Ishikawa (cell line): ENCODE data around the gene NOXA1.

Experiments used
- CEBPB ChIP-seq: IDR thresholded peaks from 2 replicates; pipeline ENCODE4 v1.6.1; 2012
- CREB1 ChIP-seq: IDR thresholded peaks from 2 replicates; pipeline ENCODE4 v1.6.1; 2012; ENCODE audit warnings: low read depth
- EGR1 ChIP-seq: IDR thresholded peaks from 2 replicates; pipeline ENCODE4 v1.6.1; 2012
- EP300 ChIP-seq: IDR thresholded peaks from 2 replicates; pipeline ENCODE4 v1.6.1; 2012; ENCODE audit warnings: borderline replicate concordance
- FOXM1 ChIP-seq: IDR thresholded peaks from 2 replicates; pipeline ENCODE4 v1.6.1; 2012; ENCODE audit warnings: low read depth, borderline replicate concordance
- MAX ChIP-seq: IDR thresholded peaks from 2 replicates; pipeline ENCODE4 v1.6.1; 2012
- NFIC ChIP-seq: IDR thresholded peaks from 2 replicates; pipeline ENCODE4 v1.6.1; 2012
- REST ChIP-seq: IDR thresholded peaks from 2 replicates; pipeline ENCODE4 v1.6.1; 2012; ENCODE audit warnings: low read depth, mild to moderate bottlenecking
- TAF1 ChIP-seq: IDR thresholded peaks from 2 replicates; pipeline ENCODE4 v1.6.1; 2012; ENCODE audit warnings: low read depth, mild to moderate bottlenecking
- TCF12 ChIP-seq: IDR thresholded peaks from 2 replicates; pipeline ENCODE4 v1.6.1; 2012; ENCODE audit warnings: low read depth
- YY1 ChIP-seq: IDR thresholded peaks from 2 replicates; pipeline ENCODE4 v1.6.1; 2012; ENCODE audit warnings: low read depth
- ZBTB7A ChIP-seq: IDR thresholded peaks from 2 replicates; pipeline ENCODE4 v1.6.1; 2012; ENCODE audit warnings: low read depth

GRCh38 chr9:137444106-137444790, 21.1 kb downstream of the NOXA1 start:
- TF ChIP-seq EP300 (no peak), MAX (no peak), TAF1 (no peak), EGR1 (no peak), REST (no peak), FOXM1 (no peak), CEBPB (no peak), TCF12 (no peak), NFIC (no peak), ZBTB7A (no peak), CREB1 (no peak), YY1 (no peak)
